Natural killer cell (primary cell): ENCODE data around the gene TMEM167A. TPM values are rescaled to one million over a fixed set of nuclear protein-coding genes. Genes with fewer than 3 reads are reported as not detected.

Source experiments
- ATAC-seq, 3 donors: fragments of 150-1000 bp in 2 of 3; fragments of 200-7000 bp in 1 of 3; cut with Tn5 transposase; 1 replicate in 1 of 3; 2 replicates in 2 of 3; pipeline ENCODE4 v1.10.0; 2021; ENCODE audit warnings: mild to moderate bottlenecking in 2 of 3, moderate library complexity in 2 of 3
- DNase-seq, 2 donors: peaks; one replicate each; pipeline versions ENCODE4 v3.0.0 to v3.0.0-alpha.2; 2013 to 2021; ENCODE audit warnings: mixed read lengths in 1 of 2
- H3K27ac ChIP-seq: one replicate; pipeline ENCODE4 v1.5.1; 2013; ENCODE audit warnings: mild to moderate bottlenecking, low read length
- H3K27me3 ChIP-seq: one replicate; pipeline ENCODE4 v1.6.1; 2013; ENCODE audit warnings: low read length; ENCODE audit not compliant: control insufficient read depth, insufficient read depth
- H3K36me3 ChIP-seq: one replicate; pipeline ENCODE4 v1.6.1; 2013; ENCODE audit warnings: low read length; ENCODE audit not compliant: control insufficient read depth, insufficient read depth
- H3K4me1 ChIP-seq: one replicate; pipeline ENCODE4 v1.6.1; 2013; ENCODE audit warnings: low read length; ENCODE audit not compliant: control insufficient read depth, insufficient read depth
- H3K4me3 ChIP-seq: one replicate; pipeline ENCODE4 v1.5.1; 2013; ENCODE audit warnings: low read length
- H3K9me3 ChIP-seq: one replicate; pipeline ENCODE4 v1.6.1; 2013; ENCODE audit warnings: low read length; ENCODE audit not compliant: control insufficient read depth, insufficient read depth
- H3K27ac Mint-ChIP-seq, 2 donors: one replicate each; pipeline ENCODE4 v1.8.0; 2022; ENCODE audit warnings: mild to moderate bottlenecking in 2 of 2, mixed read lengths in 2 of 2, moderate library complexity in 1 of 2
- H3K27me3 Mint-ChIP-seq, 2 donors: one replicate each; pipeline ENCODE4 v1.8.0; 2022; ENCODE audit warnings: low read depth in 2 of 2, mixed read lengths in 2 of 2
- H3K36me3 Mint-ChIP-seq: one replicate; pipeline ENCODE4 v1.8.0; 2022; ENCODE audit warnings: mixed read lengths
- H3K4me1 Mint-ChIP-seq, 2 donors: one replicate each; pipeline ENCODE4 v1.8.0; 2022; ENCODE audit warnings: mixed read lengths in 2 of 2
- H3K4me3 Mint-ChIP-seq: one replicate; pipeline ENCODE4 v1.8.0; 2022; ENCODE audit warnings: mild to moderate bottlenecking, moderate library complexity, mixed read lengths
- H3K9me3 Mint-ChIP-seq, 2 donors: one replicate each; pipeline ENCODE4 v1.8.0; 2022; ENCODE audit warnings: mixed read lengths in 2 of 2
- CTCF ChIP-seq: fragments of 200-600 bp; IDR thresholded peaks from one replicate; pipeline ENCODE4 v1.8.0; 2022; ENCODE audit warnings: antibody characterized with exemption
- WGBS: methylation state at CpG from one replicate; pipeline ENCODE4 v1.1.7; 2013; ENCODE audit warnings: missing lambda C conversion rate; ENCODE audit not compliant: insufficient coverage; 5-methylcytosine and 5-hydroxymethylcytosine counted together
- intact Hi-C: fragments of 100-400 bp; cut with micrococcal nuclease; formaldehyde crosslinking; loops from one replicate; pipeline ENCODE4 v1.14.2; 2022
- total RNA-seq, 4 donors: library from RNA; stranded (reverse); fragments of 120-200 nt in 1 of 4; gene quantifications; one replicate each; pipeline versions ENCODE4 v1.2.3 to v1.2.4, GENCODE V29; 2013 to 2022

Gene TMEM167A
- total RNA-seq, 3 donors from 2014 or later (not counting 1 experiment from before 2014, with no cell fraction given) = 42.0 to 45.3 (median 44.2) TPM

- ATAC-seq (no peak), DNase-seq (no peak)
- no peaks in the 10 kb centered on the region for H3K9me3 ChIP-seq
- intact Hi-C loops = no loop called here
- TF ChIP-seq CTCF = no peak
- Mint-ChIP-seq H3K9me3 (no peaks in the 10 kb centered on the region), H3K27ac (no peak overlapping the region), H3K4me3 (no peak overlapping the region), H3K36me3 (no peaks in the 10 kb centered on the region), H3K4me1 (peaks cover 0 to 7% of the 10 kb centered on the region in 2 donors), H3K27me3 (no peaks in the 10 kb centered on the region)
- H3K36me3 ChIP-seq = no peaks in the 10 kb centered on the region
- H3K27me3 ChIP-seq = no peaks in the 10 kb centered on the region
- H3K27ac ChIP-seq = no peak overlapping the region
- H3K4me3 ChIP-seq = no peak overlapping the region
- no CpG with 5 or more reads among the region's 1 CpG for WGBS
- no peaks in the 10 kb centered on the region for H3K4me1 ChIP-seq
These were observed 24.3 kb upstream of the TMEM167A start for GRCh38 chr5:83101514-83101913.

GRCh38 chr5:83099445-83099844, 22.3 kb upstream of the TMEM167A start:
- TF ChIP-seq CTCF = no peak
- H3K27me3 ChIP-seq = no peaks in the 10 kb centered on the region
- no peak overlapping the region for H3K27ac ChIP-seq
- DNase-seq (no peak), ATAC-seq (no peak)
- peaks cover 0 to 4% of the 10 kb centered on the region in 2 donors for H3K4me1 Mint-ChIP-seq
- no peak overlapping the region for H3K27ac Mint-ChIP-seq
- H3K4me3 Mint-ChIP-seq = no peak overlapping the region
- H3K4me3 ChIP-seq = no peak overlapping the region
- intact Hi-C loops = no loop called here
- WGBS = 85% methylated on average over 1 of the region's 1 CpG
- H3K27me3 Mint-ChIP-seq = no peaks in the 10 kb centered on the region
- H3K9me3 ChIP-seq = no peaks in the 10 kb centered on the region
- H3K36me3 Mint-ChIP-seq = peaks cover 2% of the 10 kb centered on the region
- peaks cover 0 to under 1% of the 10 kb centered on the region in 2 donors for H3K9me3 Mint-ChIP-seq
- no peaks in the 10 kb centered on the region for H3K4me1 ChIP-seq
- H3K36me3 ChIP-seq = no peaks in the 10 kb centered on the region

GRCh38 chr5:83099001-83099400, 21.8 kb upstream of the TMEM167A start:
- H3K36me3 Mint-ChIP-seq = peaks cover 7% of the 10 kb centered on the region
- peaks cover 2 to 3% of the 10 kb centered on the region in 2 donors for H3K9me3 Mint-ChIP-seq
- ATAC-seq (no peak), DNase-seq (no peak)
- peaks cover 0 to 4% of the 10 kb centered on the region in 2 donors for H3K4me1 Mint-ChIP-seq
- Histone ChIP-seq H3K27ac (no peak overlapping the region), H3K27me3 (no peaks in the 10 kb centered on the region), H3K4me3 (no peak overlapping the region), H3K36me3 (no peaks in the 10 kb centered on the region), H3K9me3 (no peaks in the 10 kb centered on the region), H3K4me1 (no peaks in the 10 kb centered on the region)
- H3K4me3 Mint-ChIP-seq = no peak overlapping the region
- no peak overlapping the region for H3K27ac Mint-ChIP-seq
- no peak for TF ChIP-seq CTCF
- intact Hi-C loops = no loop called here
- H3K27me3 Mint-ChIP-seq = no peaks in the 10 kb centered on the region

GRCh38 chr5:83097689-83098231, 20.6 kb upstream of the TMEM167A start:
- H3K4me1 Mint-ChIP-seq = peaks cover 7 to 8% of the 10 kb centered on the region in 2 donors
- TF ChIP-seq CTCF = no peak
- no peaks in the 10 kb centered on the region for H3K27me3 ChIP-seq
- no peak overlapping the region for H3K4me3 ChIP-seq
- intact Hi-C loops = no loop called here
- peaks cover 2% of the 10 kb centered on the region for H3K9me3 ChIP-seq
- no peaks in the 10 kb centered on the region for H3K4me1 ChIP-seq
- H3K27ac Mint-ChIP-seq = no peak overlapping the region
- H3K4me3 Mint-ChIP-seq = no peak overlapping the region
- no peaks in the 10 kb centered on the region for H3K27me3 Mint-ChIP-seq
- no peak overlapping the region for H3K27ac ChIP-seq
- no peaks in the 10 kb centered on the region for H3K36me3 ChIP-seq
- no peak for DNase-seq
- no peak for ATAC-seq
- H3K36me3 Mint-ChIP-seq = peaks cover 18% of the 10 kb centered on the region
- H3K9me3 Mint-ChIP-seq = peaks cover 6 to 9% of the 10 kb centered on the region in 2 donors
- 89% methylated on average over 2 of the region's 2 CpGs for WGBS
